T-helper 1 cell treated with Interleukin-12 subunit alpha and Interleukin-12 subunit beta and Interleukin-4 antibody, amounts not matched to agents 30 μg/mL and 1 μg/mL, for 36 hours (primary cell): ENCODE data around the gene SUSD5.

Source experiments
- H3K27ac Mint-ChIP-seq: one replicate; pipeline ENCODE4 v1.8.0; 2021; ENCODE audit warnings: mild to moderate bottlenecking, mixed read lengths
- H3K27me3 Mint-ChIP-seq: one replicate; pipeline ENCODE4 v1.8.0; 2021; ENCODE audit warnings: low read depth, mixed read lengths
- H3K36me3 Mint-ChIP-seq: one replicate; pipeline ENCODE4 v1.8.0; 2021; ENCODE audit warnings: low read depth, mixed read lengths
- H3K4me1 Mint-ChIP-seq: one replicate; pipeline ENCODE4 v1.8.0; 2021; ENCODE audit warnings: low read depth, mixed read lengths
- H3K4me3 Mint-ChIP-seq: one replicate; pipeline ENCODE4 v1.8.0; 2021; ENCODE audit warnings: mild to moderate bottlenecking, moderate library complexity, mixed read lengths
- H3K9me3 Mint-ChIP-seq: one replicate; pipeline ENCODE4 v1.8.0; 2021; ENCODE audit warnings: mixed read lengths

The SUSD5 gene

GRCh38 chr3:33103480-33103879, 115.1 kb downstream of the SUSD5 start:
- Mint-ChIP-seq H3K9me3 (peaks cover 5% of the 10 kb centered on the region), H3K27ac (no peak overlapping the region), H3K4me3 (no peak overlapping the region), H3K36me3 (no peaks in the 10 kb centered on the region), H3K27me3 (peaks cover 10% of the 10 kb centered on the region), H3K4me1 (no peaks in the 10 kb centered on the region)

GRCh38 chr3:33103034-33103433, 115.6 kb downstream of the SUSD5 start:
- Mint-ChIP-seq H3K4me1 (no peaks in the 10 kb centered on the region), H3K36me3 (no peaks in the 10 kb centered on the region), H3K27me3 (peaks cover 10% of the 10 kb centered on the region), H3K4me3 (no peak overlapping the region), H3K27ac (no peak overlapping the region), H3K9me3 (peaks cover 5% of the 10 kb centered on the region)

- peaks cover 19% of the 10 kb centered on the region for H3K4me1 Mint-ChIP-seq
- H3K27me3 Mint-ChIP-seq, result peaks cover 8% of the 10 kb centered on the region
- no peak overlapping the region for H3K27ac Mint-ChIP-seq
- peaks cover 4% of the 10 kb centered on the region for H3K36me3 Mint-ChIP-seq
- no peak overlapping the region for H3K4me3 Mint-ChIP-seq
- no peaks in the 10 kb centered on the region for H3K9me3 Mint-ChIP-seq
Observed at GRCh38 chr3:33100229-33100628, 118.4 kb downstream of the SUSD5 start.
